Umbilical cord (tissue), 2 donors: ENCODE data around the gene LRRC43. TPM values are rescaled to one million over a fixed set of nuclear protein-coding genes. Genes with fewer than 3 reads are reported as not detected.
"Not testable (repeated sequence)": the region's sequence is repeated elsewhere in the genome, so short reads cannot be mapped to it uniquely, and the experiment has no call there.

Experiments used
- DNase-seq: peaks from one replicate; pipeline ENCODE4 v3.0.0-alpha.2; 2015; ENCODE audit warnings: low spot score
- total RNA-seq: library from RNA; depleted of rRNA; stranded (reverse); fragments of >200 nt; gene quantifications from one replicate; pipeline ENCODE4 v1.2.3, GENCODE V29; 2014; ENCODE audit warnings: low replicate concordance; ENCODE audit not compliant: insufficient read depth

Gene LRRC43
- total RNA-seq, 1 donor from 2014 or later: 1.7 TPM

DNA sequence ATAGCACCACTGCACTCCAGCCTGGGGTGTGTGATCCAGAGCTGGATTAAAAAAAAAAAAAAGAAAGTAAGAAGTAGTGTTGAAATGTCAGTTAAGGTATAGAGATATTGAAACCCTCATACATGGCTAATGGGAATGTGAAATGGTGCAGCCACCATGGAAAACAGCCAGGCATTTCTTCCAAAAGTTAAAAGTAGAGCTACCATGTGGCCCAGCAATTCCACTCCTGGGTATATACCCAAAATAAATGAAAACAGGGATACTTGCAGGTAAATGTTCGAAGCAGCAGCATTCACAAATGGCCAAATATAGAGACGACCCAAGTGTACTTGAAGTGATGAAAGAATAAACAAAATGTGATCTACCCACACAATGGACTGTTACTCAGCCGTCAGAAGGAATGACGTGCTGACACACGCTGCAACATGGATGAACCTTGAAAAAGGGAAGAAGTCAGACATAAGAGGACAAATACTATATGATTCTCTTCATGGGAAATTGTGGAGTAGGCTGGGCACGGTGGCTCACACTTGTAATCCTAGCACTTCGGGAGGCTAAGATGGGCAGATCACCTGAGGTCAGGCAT, 24.1 kb upstream of the LRRC43 start:
- no peak for DNase-seq

DNA sequence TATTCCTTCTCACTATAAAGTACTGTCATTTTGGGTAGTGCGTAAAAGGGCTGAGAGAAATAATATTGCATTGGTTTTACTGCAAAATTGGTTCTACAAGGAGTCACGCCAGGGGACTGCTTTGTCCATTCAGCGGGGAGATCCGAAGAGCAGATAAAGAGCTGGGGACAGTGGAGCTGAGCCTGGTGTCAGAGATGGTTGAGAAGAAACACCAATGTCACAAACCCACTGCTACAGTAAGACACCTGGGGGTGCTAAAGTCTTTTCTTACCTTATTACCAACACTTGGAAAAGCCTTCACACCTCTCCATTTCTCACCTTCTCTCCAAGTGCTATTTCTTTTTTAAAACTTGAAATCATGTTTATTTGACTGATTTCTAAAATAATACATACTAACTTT, 23.0 kb upstream of the LRRC43 start:
- no peak for DNase-seq

DNA sequence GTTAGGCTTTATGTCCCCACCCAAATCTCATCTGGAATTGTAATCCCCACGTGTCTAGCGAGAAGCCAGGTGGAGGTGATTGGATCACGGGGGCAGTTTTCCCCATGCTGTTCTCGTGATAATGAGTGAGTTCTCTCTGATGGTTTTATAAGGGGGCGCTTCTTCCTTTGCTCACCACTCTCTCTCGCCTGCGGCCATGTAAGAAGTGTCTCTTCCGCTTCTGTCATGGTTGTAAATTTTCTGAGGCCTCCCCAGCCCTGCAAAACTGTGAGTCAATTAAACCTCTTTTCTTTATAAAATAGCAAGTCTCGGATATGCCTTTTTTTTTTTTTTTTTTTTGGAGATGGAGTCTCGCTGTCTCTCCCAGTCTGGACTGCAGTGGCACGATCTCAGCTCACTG, 22.2 kb upstream of the LRRC43 start:
- DNase-seq: no peak

DNA sequence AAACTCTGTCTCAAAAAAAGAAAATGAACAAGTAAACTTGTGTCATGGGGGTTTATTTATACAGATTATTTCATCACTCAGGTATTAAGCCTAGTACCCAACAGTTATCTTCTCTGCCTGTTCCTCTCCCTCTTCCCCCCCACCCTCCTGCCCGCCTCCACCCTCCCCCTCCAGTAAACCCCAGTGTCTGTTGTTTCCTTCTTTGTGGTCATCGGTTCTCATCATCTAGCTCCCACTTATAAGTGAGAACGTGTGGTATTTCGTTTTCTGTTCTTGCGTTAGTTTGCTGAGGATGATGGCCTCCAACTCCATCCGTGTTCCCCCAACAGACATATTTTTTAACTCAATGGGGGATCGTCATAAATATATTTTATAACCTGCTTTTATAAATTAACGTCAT, 21.2 kb upstream of the LRRC43 start:
- DNase-seq: no peak

DNA sequence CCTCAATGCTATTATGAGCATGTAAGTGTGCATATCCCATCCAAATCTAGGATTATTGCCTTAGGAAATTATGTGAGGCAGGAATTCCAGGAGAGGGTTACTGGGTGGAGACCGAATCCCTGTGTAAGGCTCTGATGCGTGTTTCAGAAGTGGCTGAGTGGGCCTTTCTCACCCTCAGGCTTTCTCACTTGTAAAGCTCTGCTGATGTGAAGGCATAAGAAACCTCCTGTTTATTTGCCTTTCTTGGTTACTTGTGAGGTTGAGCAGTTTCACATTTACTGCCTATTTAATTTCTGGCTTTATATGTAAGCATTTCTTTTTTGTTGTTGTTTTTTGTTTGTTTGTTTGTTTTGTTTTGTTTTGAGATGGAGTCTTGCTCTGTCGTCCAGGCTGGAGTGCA, 19.9 kb upstream of the LRRC43 start:
- no peak for DNase-seq

DNA sequence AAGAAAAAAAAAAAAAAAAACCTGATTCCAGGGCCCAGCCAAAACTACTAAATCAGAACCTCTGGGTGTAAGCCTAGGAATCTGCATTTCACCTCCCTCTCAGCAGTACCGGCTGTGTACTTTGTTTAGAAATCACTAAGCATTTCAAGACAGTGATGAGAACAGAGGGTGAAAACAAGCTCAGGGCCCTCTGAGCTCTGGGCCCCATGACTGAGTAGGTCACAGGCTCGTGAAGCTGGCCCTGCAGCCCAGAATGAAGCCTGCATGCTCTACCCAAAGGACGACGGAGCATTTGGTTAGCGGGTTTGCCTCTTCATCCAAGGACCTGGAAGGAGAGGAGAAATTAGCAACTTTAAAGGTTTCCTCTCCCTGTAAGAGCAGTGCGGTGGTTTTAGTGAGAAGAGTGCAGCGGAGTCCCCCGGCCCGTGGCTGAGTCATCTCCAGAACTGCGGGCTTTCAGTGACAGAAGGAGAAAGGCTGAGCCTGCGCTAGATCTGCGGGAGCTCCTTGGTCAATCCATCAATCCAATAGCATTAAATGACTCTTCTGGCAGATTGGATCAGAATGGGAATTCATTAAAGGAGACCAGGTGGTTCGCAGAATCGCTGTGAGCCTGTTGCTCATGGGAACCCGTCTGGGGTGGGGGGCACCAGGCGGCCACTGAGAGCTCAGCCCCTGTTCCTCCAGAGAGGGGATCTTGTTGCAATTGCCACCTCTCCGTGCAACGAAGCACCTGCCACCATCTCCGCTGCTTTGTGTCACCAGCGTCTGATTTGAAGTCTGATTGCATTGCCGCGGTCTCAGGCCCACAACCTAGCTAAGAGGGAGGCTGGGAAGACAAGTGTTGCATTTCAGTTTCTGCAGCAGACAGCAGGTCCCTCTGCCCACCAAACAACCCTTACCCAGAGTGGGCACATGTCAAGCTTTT, 16.2 kb upstream of the LRRC43 start:
- DNase-seq: no peak

DNA sequence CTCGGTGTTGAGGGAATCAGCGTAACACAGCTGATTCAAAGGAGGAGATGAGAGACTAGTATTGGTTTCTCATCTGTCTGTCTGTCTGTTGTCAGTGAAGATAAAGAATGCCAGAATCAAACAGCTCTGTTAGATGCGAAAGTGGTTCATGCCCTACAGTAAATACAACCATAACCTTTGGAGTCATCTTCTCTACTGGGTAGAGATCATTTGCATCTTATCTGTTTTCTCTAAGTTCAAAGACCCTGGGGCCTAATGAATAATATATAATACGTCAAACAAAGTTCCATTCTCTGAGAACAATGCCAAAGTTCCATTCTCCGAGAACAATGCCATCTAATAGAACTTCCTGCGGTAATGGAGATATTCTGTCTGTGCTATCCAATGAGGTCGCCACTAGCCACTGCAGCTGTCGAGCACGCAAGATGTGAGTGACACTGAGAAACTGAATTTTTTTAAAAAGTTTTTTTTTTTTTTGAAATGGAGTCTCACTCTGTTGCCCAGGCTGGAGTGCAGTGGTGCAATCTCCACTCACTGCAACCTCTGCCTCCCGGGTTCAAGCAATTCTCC, 15.5 kb upstream of the LRRC43 start:
- DNase-seq: no peak

DNA sequence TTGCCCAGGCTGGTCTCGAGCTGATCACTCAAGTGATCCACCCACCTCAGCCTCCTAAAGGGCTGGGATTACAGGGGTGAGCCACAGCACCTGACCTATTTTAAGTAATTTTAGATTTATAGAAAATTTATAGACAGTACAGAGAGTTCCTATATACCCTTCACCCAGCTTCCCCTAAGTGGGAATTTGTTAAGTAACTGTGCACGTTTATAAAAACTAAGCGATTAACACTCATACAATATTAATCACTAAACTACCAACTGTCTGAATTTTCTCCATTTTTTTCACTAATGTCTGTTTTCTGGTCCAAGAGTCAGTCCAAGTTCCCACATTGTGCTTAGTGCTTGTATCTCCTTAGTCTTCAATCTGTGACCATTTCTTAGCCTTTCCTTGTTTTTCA, 14.4 kb upstream of the LRRC43 start:
- DNase-seq: no peak

DNA sequence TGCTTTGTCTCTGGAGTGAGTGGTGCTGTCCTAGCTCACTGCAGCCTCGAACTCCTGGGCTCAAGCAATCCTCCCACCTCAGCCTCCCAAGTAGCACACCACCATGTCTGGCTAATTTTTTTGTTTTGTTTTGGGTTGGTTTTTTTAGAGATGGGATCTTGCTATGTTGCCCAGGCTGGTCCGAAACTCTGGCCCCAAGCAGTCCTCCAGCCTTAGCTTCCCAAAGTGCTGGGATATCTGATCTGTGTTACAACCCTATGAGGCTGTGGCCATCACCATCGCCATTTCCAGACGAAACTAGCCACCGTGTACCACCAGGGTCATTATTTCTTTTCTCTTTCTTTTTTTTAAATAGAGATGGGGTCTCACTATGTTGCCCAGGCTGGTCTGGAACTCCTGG, 11.5 kb upstream of the LRRC43 start:
- no peak for DNase-seq

DNA sequence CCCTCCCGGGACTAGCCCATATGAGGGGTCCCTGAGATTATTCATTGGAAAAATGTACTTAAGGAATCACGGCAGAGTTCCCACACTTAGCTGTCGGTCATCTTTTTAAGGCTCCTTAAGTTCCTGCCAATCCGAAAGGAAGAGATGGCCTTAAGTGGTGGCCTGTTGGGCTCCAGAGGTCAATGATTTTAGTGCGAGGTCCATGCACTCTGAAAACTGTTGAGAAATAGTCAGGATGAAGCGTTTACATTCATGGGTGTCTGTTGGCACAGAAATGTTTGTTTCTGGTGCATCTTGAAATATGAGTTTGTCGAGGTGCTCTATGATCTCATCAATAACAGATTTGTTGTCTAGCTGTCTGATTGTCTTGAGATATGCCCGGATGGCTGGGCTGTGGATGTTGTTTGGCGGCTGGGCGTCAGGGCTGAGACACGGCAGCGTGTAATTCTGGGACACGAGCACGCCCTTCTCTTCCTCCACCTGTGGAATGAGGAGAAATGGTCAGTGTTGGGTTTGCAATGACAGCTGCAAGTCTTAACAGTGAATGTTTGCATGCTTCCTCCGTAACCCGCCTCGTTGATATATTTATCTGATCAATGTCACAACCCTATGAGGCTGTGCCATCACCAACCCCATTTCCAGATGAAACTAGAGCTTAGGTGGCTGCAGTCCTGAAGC, 10.5 kb upstream of the LRRC43 start:
- DNase-seq: peak; percentile 14

DNA sequence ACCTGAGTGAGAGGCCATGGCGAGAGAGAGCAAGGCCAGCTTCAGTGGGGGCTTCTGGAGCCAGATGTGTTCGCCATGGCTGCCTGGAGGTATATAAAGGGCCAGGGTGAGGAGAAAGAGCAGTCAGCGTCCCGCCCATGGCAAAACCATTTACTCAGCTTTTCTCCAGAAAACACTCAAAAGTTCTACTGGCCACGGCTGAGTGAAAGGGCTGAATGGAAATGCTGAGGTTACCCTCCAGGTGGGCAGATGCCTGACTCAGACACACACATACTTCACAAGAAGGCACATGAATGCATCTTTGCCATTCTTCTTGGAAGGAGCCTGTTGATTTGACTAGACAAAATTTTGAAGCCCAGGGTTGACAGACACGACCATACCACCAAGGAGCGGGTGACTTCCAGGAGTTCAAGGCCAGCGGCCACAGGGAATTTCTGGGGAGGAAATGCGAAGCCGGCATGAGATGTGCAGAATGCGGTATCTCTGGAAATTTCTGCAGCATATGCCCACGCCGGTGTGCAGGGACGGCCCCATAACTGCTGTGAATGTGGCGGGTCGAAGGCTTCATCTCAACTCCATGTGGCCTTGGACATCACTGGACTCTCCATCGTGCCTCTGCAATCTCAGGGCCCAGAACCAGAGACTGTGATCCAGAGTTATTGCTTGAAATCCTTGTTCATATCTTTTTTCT, 8.6 kb upstream of the LRRC43 start, which contains the start of gene IL31:
IL31 (minus strand) TSS at position 67 of the 691 bp plus-strand sequence; CDS start at position 18, 49 bp downstream.
- DNase-seq: no peak

DNA sequence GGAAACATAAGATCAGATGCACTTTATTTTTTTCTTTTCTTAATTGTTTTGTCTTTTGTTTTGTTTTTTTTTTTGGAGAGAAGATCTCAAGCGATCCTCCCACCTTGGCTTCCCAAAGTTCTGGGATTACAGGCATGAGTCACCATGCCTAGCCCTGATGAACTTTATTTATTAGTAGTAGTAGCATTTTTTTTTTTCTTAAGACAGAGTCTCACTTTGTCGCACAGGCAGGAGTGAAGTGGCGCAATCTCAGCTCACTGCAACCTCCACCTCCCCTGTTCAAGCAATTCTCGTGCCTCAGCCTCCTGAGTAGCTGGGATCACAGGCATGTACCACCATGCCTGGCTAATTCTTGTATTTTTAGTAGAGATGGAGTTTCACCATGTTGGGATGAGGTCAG, 6.5 kb upstream of the LRRC43 start:
- not testable (repeated sequence) for DNase-seq

DNA sequence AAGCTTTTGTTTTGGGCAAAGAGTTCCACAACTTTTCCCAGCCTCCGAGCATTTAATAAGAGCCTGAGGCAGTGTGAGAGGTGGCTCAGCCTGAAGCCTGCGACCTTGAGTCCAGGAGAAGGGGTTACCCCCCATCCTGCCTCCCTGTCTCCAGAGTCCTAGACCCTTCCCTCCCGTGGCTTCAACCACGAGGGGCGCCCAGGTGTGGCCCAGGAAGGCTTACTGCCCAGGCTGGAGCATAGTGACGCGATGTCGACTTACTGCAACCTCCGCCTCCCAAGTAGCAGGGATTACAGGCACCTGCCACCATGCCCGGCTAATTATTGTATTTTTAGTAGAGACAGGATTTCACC, 641 bp downstream of the LRRC43 start:
- DNase-seq: no peak

DNA sequence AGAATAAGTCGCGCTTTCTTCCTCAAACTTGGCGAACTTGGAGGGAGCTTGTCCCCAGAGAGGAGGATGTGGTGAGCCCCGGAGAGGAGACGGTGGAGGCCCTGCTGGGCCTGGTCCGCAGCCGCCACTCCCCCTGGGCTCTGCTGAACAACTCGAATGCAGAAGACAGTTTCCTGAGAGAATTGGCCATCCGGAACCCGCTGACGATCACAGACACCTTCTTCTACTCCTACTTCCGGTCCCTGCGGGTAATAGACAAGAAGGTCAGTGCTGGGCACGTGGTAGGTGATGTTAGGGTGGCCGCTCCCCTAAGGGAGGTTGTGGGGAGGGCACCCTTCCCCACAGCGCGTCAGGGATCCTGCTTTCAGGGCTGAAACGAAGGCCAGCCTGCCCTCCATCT, 1.6 kb downstream of the LRRC43 start:
- DNase-seq: no peak

DNA sequence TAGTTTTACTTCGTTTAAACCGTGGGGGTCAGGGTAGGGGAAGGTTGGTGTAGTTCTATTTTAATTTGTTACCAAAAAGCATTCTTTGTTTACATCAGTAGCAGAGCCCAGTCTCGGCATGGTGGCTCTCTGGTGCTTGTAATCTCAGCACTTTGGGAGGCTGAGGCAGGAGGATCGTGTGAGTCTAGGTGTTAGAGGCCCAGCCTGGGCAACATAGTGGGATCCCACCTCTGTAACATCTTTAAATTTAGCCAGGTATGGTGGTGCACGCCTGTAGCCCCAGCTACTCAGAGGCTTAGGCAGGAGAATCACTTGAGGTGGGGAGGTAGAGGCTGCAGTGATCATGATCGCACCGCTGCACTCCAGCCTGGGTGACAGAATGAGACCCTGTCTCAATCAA, 2.2 kb downstream of the LRRC43 start:
- DNase-seq: no peak

DNA sequence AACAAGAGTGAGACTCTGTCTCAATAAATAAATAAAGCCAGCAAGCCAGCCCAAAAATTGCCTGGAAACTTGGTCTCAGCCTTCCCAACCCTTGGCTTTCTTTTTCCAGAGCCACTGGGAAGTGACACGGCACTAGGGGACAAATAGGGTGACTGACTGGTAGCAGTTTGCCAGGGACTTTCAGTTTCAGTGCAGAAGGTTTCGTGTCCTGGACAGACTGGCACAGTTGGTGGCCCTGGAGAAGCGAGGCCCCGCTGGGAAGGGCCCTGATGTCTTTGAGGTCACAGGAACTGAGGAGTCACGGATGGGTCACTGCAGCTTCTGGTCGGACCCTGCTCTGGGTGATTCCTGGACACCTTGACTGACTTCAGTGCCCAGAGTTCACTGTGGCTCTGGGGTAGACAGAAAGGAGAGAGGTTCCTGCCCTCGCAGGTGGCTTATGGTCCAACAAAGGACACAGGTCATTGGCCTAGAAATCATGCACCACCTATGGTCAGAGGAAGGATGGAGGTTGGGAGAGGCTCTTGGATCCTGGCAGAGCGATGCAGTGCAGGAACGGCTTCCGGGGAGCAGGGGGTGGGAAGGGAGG, 2.7 kb downstream of the LRRC43 start:
- no peak for DNase-seq

DNA sequence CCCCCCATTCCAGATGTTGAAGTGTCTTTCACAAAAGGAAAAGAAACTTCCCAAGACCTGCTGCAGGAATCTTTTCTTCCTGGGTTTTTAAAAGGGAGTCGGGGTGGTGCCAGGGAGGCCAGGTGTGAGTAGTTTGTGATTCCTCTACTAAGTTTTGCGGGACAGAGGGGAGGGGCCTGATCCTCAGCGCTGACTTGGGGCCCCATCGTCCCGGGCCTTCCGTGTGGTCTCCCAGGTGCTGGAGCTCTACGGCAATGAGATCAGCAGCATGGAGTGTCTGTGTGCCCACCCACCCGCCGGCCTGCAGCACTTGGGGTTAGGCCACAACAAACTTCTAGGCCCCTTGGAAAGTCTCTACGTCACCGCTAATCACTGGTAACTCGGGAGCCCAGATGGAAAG, 4.5 kb downstream of the LRRC43 start:
- DNase-seq: no peak

DNA sequence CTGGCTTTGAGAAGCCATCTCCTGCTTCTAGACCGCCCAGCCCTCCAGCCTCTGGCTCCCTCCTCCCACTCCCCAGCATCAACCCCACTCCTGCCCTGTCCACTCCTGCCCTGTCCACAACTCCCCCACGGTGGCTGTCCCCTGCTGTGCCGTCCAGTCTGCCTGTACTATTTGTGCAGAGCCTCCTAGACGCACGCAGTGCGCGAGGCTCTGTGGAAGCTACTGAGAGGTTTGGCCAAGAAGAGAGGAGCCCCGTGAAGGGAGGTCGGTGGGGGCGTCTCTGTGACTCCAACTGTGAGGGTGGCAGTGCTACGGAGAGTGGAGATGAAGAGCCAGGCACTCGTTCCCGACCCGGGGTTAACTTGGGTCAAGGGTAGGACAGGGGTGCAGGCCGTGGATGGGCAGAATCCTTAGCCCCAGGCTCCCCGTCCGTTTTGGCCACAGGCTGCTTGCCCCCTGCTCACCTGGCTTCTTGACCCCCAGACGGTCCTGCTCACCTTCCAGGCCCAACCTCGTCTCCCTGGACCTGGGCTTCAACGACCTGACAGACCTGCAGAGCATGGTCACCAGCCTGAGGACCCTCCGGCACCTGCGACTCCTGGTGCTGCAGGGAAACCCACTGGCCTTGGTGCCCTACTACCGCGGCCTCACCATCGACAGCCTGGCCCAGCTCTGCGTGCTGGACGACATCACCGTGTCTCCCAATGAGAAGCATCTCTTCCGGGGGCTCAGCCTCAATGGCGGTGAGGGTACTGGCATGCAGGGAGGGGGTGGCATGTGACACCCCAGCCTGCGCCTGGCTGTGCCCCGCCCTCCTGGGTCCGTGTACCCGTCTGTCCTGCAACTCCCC, 6.9 kb downstream of the LRRC43 start:
- DNase-seq: no peak

DNA sequence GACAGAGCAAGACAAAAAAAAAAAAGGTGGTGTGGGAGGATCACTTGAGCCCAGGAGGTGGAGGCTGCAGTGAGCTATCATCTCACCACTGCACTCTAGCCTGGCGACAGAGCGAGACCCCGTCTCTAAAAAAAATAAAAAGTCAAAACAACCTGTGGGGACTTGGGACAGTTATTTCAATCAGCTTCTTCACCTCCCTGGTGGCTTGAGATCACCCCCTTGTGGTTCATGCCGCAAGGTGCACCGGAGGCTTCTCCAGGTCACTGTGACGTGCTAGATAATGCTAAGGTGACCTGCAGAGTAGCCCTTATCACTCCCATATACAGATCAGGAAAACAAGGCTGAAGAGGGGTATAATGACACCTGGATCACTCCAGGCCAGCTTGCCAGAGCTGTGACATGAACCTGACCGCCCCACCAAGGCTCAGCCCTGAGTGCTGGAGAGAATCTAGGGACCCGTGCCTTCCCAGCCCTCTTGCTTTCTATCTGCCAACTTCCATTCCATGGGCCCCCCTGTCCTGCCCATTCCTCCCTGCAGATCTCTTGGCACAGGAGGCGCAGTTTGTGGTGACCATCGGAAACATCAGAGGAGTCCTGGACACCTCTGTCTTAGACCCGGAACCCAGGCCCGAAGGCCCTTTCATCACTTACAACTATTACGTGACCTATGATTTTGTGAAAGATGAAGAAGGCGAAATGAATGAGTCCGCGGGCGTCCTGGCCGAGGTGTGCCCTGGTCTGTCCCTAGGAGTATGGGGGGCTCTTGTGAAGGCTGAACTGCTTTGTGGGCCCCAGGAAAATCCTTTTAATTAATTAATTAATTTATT, 8.1 kb downstream of the LRRC43 start:
- no peak for DNase-seq

DNA sequence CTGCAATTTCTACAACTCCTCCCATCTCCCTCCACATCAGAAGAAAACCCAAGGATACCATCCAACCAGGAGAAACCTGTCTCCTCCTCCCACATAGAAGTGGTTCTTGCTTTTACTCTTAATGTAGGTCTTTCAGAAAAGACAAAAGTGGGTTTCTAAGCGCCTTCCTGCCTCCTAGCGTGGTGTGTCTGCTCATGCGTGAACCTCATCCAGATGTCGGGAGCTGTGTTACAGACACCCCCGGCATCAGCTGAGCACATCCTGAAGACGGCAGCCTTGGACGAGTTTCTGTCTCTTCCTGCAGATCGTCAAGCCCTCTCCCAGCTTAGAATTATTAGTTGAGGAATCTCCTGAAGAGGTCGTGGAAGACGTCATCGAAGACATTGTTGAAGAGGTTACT, 9.5 kb downstream of the LRRC43 start:
- DNase-seq: no peak
